CD14-positive monocyte (primary cell): Measurements from ENCODE around the gene ZNF382. TPM values are rescaled to one million over a fixed set of nuclear protein-coding genes. Genes with fewer than 3 reads are reported as not detected.

Experiments
- DNase-seq, 3 donors: peaks; one replicate each; pipeline ENCODE4 v3.0.0-alpha.2; 2011 to 2022
- H2AFZ ChIP-seq: 2 replicates; pipeline ENCODE4 v1.6.0; 2012; ENCODE audit warnings: mild to moderate bottlenecking, low read depth, low read length, inconsistent platforms; ENCODE audit not compliant: insufficient read depth, poor library complexity, severe bottlenecking
- H3K27ac ChIP-seq, 2 donors: 1 replicate in 1 of 2; 2 replicates in 1 of 2; pipeline ENCODE4 v1.5.1; 2012 to 2013; ENCODE audit warnings: low read length in 2 of 2, control low read depth in 1 of 2, inconsistent platforms in 1 of 2, low read depth in 1 of 2, mild to moderate bottlenecking in 1 of 2
- H3K27me3 ChIP-seq, 2 donors: one replicate each; pipeline versions ENCODE4 v1.6.0 to v1.6.1; 2011 to 2013; ENCODE audit warnings: low read length in 2 of 2; ENCODE audit not compliant: control insufficient read depth in 2 of 2, insufficient read depth in 2 of 2
- H3K36me3 ChIP-seq, 2 donors: replicated peaks in 1 of 2; 1 replicate in 1 of 2; 2 replicates in 1 of 2; pipeline versions ENCODE4 v1.5.1 to v1.6.1; 2012 to 2013; ENCODE audit warnings: low read length in 2 of 2, control low read depth in 1 of 2, inconsistent platforms in 1 of 2, mild to moderate bottlenecking in 1 of 2; ENCODE audit not compliant: insufficient read depth in 2 of 2, control insufficient read depth in 1 of 2
- H3K4me1 ChIP-seq, 2 donors: 1 replicate in 1 of 2; 2 replicates in 1 of 2; pipeline versions ENCODE4 v1.5.1 to v1.6.1; 2012 to 2013; ENCODE audit warnings: low read length in 2 of 2, control low read depth in 1 of 2, inconsistent platforms in 1 of 2, mild to moderate bottlenecking in 1 of 2, moderate library complexity in 1 of 2; ENCODE audit not compliant: insufficient read depth in 2 of 2, control insufficient read depth in 1 of 2
- H3K4me2 ChIP-seq: replicated peaks from 2 replicates; pipeline ENCODE3; 2012; ENCODE audit warnings: low read length, moderate library complexity, mild to moderate bottlenecking; ENCODE audit not compliant: poor library complexity, severe bottlenecking; ENCODE audit errors: extremely low read depth
- H3K4me3 ChIP-seq, 3 experiments: fragments of 200-600 bp in 1 of 3; sonication (generic) in 1 of 3; replicated peaks in 1 of 3; 1 replicate in 2 of 3; 2 replicates in 1 of 3; pipeline ENCODE4 v1.5.1; 2011 to 2013; ENCODE audit warnings: low read length in 3 of 3, mild to moderate bottlenecking in 3 of 3, control low read depth in 2 of 3, low read depth in 2 of 3, inconsistent platforms in 1 of 3, moderate library complexity in 1 of 3
- H3K79me2 ChIP-seq: 2 replicates; pipeline ENCODE4 v1.6.0; 2012; ENCODE audit warnings: mild to moderate bottlenecking, control low read depth, inconsistent platforms, low read length, moderate library complexity; ENCODE audit not compliant: insufficient read depth
- H3K9ac ChIP-seq: 2 replicates; pipeline ENCODE4 v1.6.0; 2017; ENCODE audit warnings: low read length, mild to moderate bottlenecking; ENCODE audit not compliant: insufficient read depth, poor library complexity, severe bottlenecking
- H3K9me3 ChIP-seq, 2 donors: replicated peaks in 1 of 2; 1 replicate in 1 of 2; 2 replicates in 1 of 2; pipeline versions ENCODE4 v1.5.1 to v1.6.1; 2012 to 2013; ENCODE audit warnings: low read length in 2 of 2, control low read depth in 1 of 2; ENCODE audit not compliant: control insufficient read depth in 1 of 2, insufficient read depth in 1 of 2
- H4K20me1 ChIP-seq: 2 replicates; pipeline ENCODE4 v1.6.0; 2012; ENCODE audit warnings: mild to moderate bottlenecking, low read length, control low read depth, moderate library complexity; ENCODE audit not compliant: insufficient read depth
- H3K27ac Mint-ChIP-seq, 7 donors: one replicate each; pipeline ENCODE4 v1.8.0; 2020; ENCODE audit warnings: mild to moderate bottlenecking in 7 of 7, mixed read lengths in 7 of 7, moderate library complexity in 6 of 7, inconsistent platforms in 2 of 7
- H3K27me3 Mint-ChIP-seq, 3 donors: one replicate each; pipeline ENCODE4 v1.8.0; 2021 to 2022; ENCODE audit warnings: low read depth in 3 of 3, mild to moderate bottlenecking in 3 of 3, mixed read lengths in 3 of 3, moderate library complexity in 3 of 3, inconsistent platforms in 1 of 3
- H3K36me3 Mint-ChIP-seq, 2 donors: one replicate each; pipeline ENCODE4 v1.8.0; 2020; ENCODE audit warnings: mixed read lengths in 2 of 2, inconsistent platforms in 1 of 2, mild to moderate bottlenecking in 1 of 2
- H3K4me1 Mint-ChIP-seq: one replicate; pipeline ENCODE4 v1.8.0; 2020; ENCODE audit warnings: mild to moderate bottlenecking, mixed read lengths
- H3K4me3 Mint-ChIP-seq, 2 donors: one replicate each; pipeline ENCODE4 v1.8.0; 2020; ENCODE audit warnings: mild to moderate bottlenecking in 2 of 2, mixed read lengths in 2 of 2, moderate library complexity in 1 of 2
- H3K9me3 Mint-ChIP-seq, 7 donors: one replicate each; pipeline ENCODE4 v1.8.0; 2020 to 2022; ENCODE audit warnings: mixed read lengths in 7 of 7, mild to moderate bottlenecking in 6 of 7, moderate library complexity in 6 of 7, inconsistent platforms in 2 of 7
- WGBS: methylation state at CpG from one replicate; pipeline ENCODE4 v1.1.5; 2013; ENCODE audit warnings: missing lambda C conversion rate; ENCODE audit not compliant: insufficient coverage; 5-methylcytosine and 5-hydroxymethylcytosine counted together
- intact Hi-C, 2 donors: fragments of 100-400 bp; cut with micrococcal nuclease; formaldehyde crosslinking; loops; one replicate each; pipeline versions ENCODE4 v1.15.0 to v1.15.1; 2023
- polyA plus RNA-seq, 3 donors: library from polyadenylated mRNA; depleted of rRNA in 1 of 3; unstranded in 2 of 3; stranded (reverse) in 1 of 3; fragments of 300-500 nt in 2 of 3; fragments of >200 nt in 1 of 3; fragmentation: Illumina TruSeq in 2 of 3; gene quantifications; 1 replicate in 2 of 3; 2 replicates in 1 of 3; pipeline ENCODE4 v1.2.3, GENCODE V29; 2012 to 2021
- TF ChIP-seq, protein P1 (sequence below): fragments of 200-600 bp; IDR thresholded peaks from one replicate; pipeline ENCODE4 v1.8.0; 2022; ENCODE audit warnings: antibody characterized with exemption, mild to moderate bottlenecking

The ZNF382 gene
- polyA plus RNA-seq, 3 donors: 0.37 to 0.63 TPM; not detected in 1

DNA sequence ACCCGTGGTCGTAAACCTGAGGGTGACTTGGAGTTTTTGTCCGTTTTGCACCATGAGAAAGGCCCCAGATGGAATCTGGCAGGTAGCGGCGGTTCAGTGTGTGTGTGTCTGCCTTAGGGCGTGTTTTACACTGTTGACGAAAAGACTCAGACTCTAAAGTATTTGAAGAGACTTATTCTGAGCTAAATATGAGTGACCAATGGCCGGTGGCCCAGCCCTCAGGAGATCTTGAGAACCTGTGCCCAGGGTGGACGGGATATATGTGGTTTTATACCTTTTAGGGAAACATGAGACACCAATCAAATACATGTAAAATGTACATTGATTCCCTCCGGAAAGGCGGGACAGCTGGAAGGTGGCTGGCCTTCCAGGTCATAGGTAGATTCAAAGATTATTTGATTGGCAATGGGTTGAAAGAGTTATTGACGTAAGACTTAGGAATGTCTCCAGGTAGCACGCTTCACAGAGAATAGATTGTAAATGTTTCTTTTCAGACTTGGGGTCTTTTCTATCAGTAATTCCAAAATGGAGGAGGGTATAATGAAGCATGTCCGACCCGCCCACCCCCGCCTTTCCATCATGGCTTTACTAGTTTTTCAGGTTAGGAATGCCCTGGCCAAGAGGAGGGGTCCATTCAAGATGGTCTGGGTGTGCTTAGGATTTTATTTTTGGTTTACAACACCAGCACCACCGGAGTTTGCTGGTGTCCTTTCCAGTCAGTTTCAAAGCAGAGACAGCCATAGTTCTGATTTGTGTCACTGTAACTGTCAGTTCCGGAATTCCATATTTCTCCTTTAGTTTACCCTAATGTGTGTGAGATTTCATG is 31.0 kb upstream of the ZNF382 start:
- WGBS: 43% methylated on average over 13 of the region's 18 CpGs
- Mint-ChIP-seq H3K4me1 (peaks cover 22% of the 10 kb centered on the region), H3K9me3 (peaks cover 24 to 66% (median 54%) of the 10 kb centered on the region in 7 donors), H3K4me3 (peak overlapping the region; percentile 93 to 98), H3K27me3 (peaks cover 0 to 3% (median 0%) of the 10 kb centered on the region in 3 donors), H3K27ac (peak overlapping the region; percentile 9 to 96 (median 94)), H3K36me3 (peaks cover 47 to 62% of the 10 kb centered on the region in 2 donors)
- H2AFZ ChIP-seq: peak overlapping the region; percentile 97
- H3K4me2 ChIP-seq: peak overlapping the region; percentile 75
- H3K36me3 ChIP-seq: peaks cover 12 to 50% of the 10 kb centered on the region in 2 donors
- H3K4me1 ChIP-seq: peaks cover 17 to 21% of the 10 kb centered on the region in 2 donors
- H3K27ac ChIP-seq: peak overlapping the region; percentile 45 to 92
- DNase-seq: no peak
- TF ChIP-seq, protein P1, sequence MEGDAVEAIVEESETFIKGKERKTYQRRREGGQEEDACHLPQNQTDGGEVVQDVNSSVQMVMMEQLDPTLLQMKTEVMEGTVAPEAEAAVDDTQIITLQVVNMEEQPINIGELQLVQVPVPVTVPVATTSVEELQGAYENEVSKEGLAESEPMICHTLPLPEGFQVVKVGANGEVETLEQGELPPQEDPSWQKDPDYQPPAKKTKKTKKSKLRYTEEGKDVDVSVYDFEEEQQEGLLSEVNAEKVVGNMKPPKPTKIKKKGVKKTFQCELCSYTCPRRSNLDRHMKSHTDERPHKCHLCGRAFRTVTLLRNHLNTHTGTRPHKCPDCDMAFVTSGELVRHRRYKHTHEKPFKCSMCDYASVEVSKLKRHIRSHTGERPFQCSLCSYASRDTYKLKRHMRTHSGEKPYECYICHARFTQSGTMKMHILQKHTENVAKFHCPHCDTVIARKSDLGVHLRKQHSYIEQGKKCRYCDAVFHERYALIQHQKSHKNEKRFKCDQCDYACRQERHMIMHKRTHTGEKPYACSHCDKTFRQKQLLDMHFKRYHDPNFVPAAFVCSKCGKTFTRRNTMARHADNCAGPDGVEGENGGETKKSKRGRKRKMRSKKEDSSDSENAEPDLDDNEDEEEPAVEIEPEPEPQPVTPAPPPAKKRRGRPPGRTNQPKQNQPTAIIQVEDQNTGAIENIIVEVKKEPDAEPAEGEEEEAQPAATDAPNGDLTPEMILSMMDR: no peak
- no peaks in the 10 kb centered on the region for H3K27me3 ChIP-seq
- intact Hi-C loops: loop anchor here (2.0 to 10.0 kb wide), 7 partner anchors 31 to 201 kb away; partner anchors contain the start of genes ZNF260 (in 2 of the 2), ZNF461 (in 2 of the 2), ZNF850 (in 2 of the 2) and ZFP14 (in 1 of the 2)
- H3K4me3 ChIP-seq: peak overlapping the region; percentile 65 to 92 (median 76)
- peaks cover 39 to 46% of the 10 kb centered on the region in 2 donors for H3K9me3 ChIP-seq
- no peaks in the 10 kb centered on the region for H4K20me1 ChIP-seq
- H3K9ac ChIP-seq: peak overlapping the region; percentile 95
- H3K79me2 ChIP-seq: peaks cover 19% of the 10 kb centered on the region

DNA sequence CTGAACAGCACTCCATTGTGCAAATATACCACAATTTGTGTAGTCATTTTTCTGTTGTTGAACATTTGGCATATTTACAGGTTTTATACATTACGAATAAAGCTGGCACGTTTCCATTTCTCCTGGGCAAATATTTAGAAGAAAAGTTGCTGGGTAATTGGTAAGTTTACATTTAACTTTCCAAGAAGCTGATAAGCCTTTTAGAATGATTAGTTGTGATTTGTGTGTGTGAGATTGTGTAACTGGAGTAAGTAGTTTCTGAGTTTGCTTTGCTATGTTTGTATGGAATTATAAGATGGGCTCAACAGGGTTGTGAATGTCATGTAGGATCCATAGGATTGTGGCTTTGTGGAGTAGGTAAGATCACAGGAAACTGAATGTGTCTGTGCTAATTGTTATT is 30.4 kb upstream of the ZNF382 start:
- no peak overlapping the region for H2AFZ ChIP-seq
- peaks cover 18 to 50% of the 10 kb centered on the region in 2 donors for H3K36me3 ChIP-seq
- peak overlapping the region in 1 of 7 donors; percentile 5 for H3K27ac Mint-ChIP-seq
- H3K36me3 Mint-ChIP-seq: peaks cover 48 to 62% of the 10 kb centered on the region in 2 donors
- no peak overlapping the region for H3K4me2 ChIP-seq
- H3K27me3 ChIP-seq: no peaks in the 10 kb centered on the region
- TF ChIP-seq, protein P1: no peak
- peaks cover 17 to 21% of the 10 kb centered on the region in 2 donors for H3K4me1 ChIP-seq
- WGBS: 100% methylated on average over 1 of the region's 2 CpGs
- peaks cover 0 to 3% (median 0%) of the 10 kb centered on the region in 3 donors for H3K27me3 Mint-ChIP-seq
- H3K4me1 Mint-ChIP-seq: peaks cover 22% of the 10 kb centered on the region
- H3K9ac ChIP-seq: no peak overlapping the region
- H3K79me2 ChIP-seq: peaks cover 19% of the 10 kb centered on the region
- intact Hi-C loops: loop anchor here (5.0 to 10.0 kb wide), 5 partner anchors 47 to 200 kb away; partner anchors contain the start of genes ZNF461 (in 2 of the 2), ZNF850 (in 2 of the 2), ZFP14 (in 1 of the 2) and ZNF260 (in 1 of the 2)
- no peak for DNase-seq
- no peaks in the 10 kb centered on the region for H4K20me1 ChIP-seq
- H3K9me3 Mint-ChIP-seq: peaks cover 24 to 68% (median 51%) of the 10 kb centered on the region in 7 donors
- no peak overlapping the region for H3K4me3 ChIP-seq
- peaks cover 41% of the 10 kb centered on the region in 2 donors for H3K9me3 ChIP-seq
- H3K27ac ChIP-seq: no peak overlapping the region
- no peak overlapping the region for H3K4me3 Mint-ChIP-seq
